Measurements from ENCODE around the gene WDR88.

The WDR88 gene

DNA sequence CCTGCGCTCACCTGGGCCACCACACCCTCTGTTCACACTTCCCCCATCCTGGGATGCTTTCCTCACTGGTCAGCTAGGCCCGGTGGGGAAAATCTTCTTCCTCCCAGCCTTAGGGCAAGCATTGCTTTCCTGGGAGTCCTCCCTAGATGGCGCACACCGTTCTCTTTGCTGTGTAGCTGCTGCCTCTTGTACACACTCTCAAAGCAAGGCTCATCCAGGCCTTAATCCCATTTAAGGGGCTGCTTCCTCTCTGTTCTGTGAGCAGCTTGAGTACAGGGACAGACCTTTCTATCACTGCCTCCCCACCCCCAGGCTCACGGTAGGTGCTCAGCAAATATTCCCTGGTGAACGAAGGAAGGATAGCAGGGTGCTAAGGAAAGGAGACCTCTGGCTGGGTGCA, 82.7 kb downstream of the WDR88 start:
- Histone ChIP-seq H3K27me3 (peaks cover 0 to 29% of the 10 kb centered on the region in 2 donors), H3K27ac (no peak overlapping the region), H3K4me3 (no peak overlapping the region), H3K36me3 (no peaks in the 10 kb centered on the region), H3K9me3 (no peaks in the 10 kb centered on the region), H3K4me1 (no peaks in the 10 kb centered on the region)
- intact Hi-C loops (cut with DNase I; ENCODE audit: low total_unique reads), result no loop called here
- TF ChIP-seq, protein P1, sequence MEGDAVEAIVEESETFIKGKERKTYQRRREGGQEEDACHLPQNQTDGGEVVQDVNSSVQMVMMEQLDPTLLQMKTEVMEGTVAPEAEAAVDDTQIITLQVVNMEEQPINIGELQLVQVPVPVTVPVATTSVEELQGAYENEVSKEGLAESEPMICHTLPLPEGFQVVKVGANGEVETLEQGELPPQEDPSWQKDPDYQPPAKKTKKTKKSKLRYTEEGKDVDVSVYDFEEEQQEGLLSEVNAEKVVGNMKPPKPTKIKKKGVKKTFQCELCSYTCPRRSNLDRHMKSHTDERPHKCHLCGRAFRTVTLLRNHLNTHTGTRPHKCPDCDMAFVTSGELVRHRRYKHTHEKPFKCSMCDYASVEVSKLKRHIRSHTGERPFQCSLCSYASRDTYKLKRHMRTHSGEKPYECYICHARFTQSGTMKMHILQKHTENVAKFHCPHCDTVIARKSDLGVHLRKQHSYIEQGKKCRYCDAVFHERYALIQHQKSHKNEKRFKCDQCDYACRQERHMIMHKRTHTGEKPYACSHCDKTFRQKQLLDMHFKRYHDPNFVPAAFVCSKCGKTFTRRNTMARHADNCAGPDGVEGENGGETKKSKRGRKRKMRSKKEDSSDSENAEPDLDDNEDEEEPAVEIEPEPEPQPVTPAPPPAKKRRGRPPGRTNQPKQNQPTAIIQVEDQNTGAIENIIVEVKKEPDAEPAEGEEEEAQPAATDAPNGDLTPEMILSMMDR (IDR thresholded peaks at IDR 0.05), result no peak
- DNase-seq, result no peak

DNA sequence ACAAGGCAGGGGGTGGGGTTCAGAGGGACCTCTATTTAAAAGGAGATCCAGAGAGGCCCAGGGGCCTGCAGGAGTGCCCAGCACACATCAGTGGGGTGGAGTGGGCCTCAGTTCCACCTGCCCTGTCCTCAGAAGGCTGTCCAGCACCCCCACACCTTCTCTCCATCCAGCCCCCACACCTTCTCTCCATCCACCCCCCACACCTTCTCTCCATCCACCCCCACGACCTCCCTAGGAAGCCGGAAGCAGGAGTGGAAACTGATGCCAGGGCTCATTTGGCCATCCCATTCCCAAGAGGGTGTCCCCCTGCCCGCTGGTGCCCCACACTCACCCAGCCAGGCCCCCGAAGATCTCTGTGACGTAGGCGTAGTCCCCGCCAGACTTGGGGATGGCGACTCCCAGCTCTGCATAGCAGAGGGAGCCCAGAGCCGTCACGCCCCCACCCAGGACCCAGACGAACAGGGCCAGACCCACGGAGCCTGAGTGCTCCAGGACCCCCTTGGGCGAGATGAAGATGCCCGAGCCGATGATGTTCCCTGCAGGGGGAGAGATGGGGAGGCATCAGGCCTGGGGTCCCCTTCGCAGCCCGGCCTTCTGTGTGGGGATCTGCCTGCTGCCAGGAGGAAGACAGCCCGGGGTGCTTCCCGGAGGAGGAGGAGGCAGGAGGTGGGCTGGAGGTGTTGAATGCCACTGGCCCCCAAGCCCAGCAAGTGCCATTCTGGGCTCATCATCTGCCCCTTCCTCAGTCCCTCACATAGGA, 83.7 kb downstream of the WDR88 start:
- H3K27me3 ChIP-seq, result peaks cover 0 to 37% of the 10 kb centered on the region in 2 donors
- no peak overlapping the region for H3K4me3 ChIP-seq
- no peak for DNase-seq
- intact Hi-C loops (cut with DNase I; ENCODE audit: low total_unique reads), result no loop called here
- H3K36me3 ChIP-seq, result no peaks in the 10 kb centered on the region
- H3K27ac ChIP-seq, result no peak overlapping the region
- H3K4me1 ChIP-seq, result no peaks in the 10 kb centered on the region
- no peaks in the 10 kb centered on the region for H3K9me3 ChIP-seq
- TF ChIP-seq, protein P1 (IDR thresholded peaks at IDR 0.05), result no peak

DNA sequence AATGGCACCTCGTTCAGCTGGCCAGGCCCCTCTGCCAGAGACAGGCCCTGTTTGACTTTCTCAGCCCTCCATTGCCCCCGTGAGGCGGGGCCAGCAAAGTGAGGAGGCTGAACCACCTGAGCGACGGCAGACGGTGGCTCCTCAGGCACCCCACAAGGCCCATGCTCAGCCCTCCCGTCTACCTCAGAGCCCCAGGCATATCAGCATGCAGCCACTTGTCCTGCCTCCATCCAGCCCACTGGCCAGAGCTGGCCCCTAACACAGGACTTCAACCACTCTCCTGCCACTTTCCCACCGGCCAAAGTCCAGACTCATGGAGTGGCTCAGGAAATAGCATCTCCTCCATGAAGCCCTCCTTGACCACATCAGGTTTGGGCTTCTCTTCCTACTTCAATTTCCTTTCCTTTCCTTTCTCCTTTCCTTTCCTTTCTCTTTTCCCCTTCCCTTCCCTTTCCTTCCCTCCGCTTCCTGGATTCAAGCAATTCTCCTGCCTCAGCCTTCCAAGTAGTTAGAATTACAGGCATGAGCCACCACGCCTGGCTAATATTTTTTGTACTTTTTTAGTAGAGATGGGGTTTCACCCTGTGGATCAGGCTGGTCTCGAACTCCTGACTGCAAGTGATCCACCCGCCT, 84.4 kb downstream of the WDR88 start:
- no peak for DNase-seq
- no peak overlapping the region for H3K4me3 ChIP-seq

DNA sequence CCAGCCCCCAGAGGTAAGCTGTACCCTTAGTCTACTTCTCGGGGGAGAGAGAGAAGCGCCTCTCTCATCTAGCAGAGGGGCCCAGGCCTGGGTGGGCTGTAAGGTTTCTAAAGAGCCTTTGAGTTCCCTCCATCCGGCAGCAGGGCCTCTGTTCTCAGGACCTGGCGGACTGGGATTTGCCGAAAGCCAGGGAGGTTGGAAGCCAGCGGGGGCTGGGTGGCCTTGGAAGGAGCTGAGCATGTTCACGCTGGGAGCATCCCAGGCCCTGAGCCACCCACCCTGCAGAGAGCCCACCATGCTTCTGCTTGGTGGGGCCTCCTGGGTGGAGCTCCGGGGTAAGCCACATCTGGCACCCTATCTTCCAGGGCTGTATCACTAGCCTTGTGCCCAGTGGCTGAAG, 86.0 kb downstream of the WDR88 start:
- H3K36me3 ChIP-seq, result no peaks in the 10 kb centered on the region
- H3K27ac ChIP-seq, result no peak overlapping the region
- intact Hi-C loops (cut with DNase I; ENCODE audit: low total_unique reads), result no loop called here
- DNase-seq, result no peak
- H3K9me3 ChIP-seq, result no peaks in the 10 kb centered on the region
- TF ChIP-seq, protein P1 (IDR thresholded peaks at IDR 0.05), result no peak
- H3K4me1 ChIP-seq, result no peaks in the 10 kb centered on the region
- peaks cover 0 to 57% of the 10 kb centered on the region in 2 donors for H3K27me3 ChIP-seq
- H3K4me3 ChIP-seq, result no peak overlapping the region

More for the DNA sequence above, 84.4 kb downstream of the WDR88 start:
- no peaks in the 10 kb centered on the region for H3K4me1 ChIP-seq
- intact Hi-C loops (cut with DNase I; ENCODE audit: low total_unique reads), result no loop called here
- H3K9me3 ChIP-seq, result no peaks in the 10 kb centered on the region
- no peak overlapping the region for H3K27ac ChIP-seq
- no peaks in the 10 kb centered on the region for H3K36me3 ChIP-seq
- TF ChIP-seq, protein P1 (IDR thresholded peaks at IDR 0.05), result no peak
- peaks cover 0 to 43% of the 10 kb centered on the region in 2 donors for H3K27me3 ChIP-seq

DNA sequence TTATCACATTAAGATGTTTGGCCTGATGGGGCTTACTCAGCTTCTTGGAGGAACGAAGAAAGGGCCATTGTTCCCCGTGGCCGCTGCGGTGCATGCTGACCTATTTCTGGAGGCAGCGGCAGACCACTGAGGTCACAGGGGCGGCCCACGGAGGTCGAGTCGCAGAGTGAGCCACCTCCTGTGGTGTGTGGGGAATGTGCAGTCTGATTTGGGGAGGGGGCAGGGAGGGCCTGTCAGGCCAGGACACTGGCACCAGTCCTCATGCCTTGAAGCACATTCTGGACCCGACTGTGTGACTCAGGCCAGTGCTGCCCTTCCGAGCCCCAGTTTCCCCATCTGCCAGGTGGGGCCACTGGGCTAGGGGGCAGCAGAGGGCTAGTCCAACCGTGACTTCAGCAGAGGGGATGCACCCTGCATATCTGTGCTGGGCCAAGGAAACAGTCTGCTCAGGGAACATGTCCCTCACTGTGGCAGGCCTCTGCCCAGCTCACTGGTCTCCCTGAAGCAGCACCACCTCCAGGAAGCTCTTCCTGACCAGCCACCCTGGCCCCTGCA, 87.4 kb downstream of the WDR88 start:
- H3K4me1 ChIP-seq, result no peaks in the 10 kb centered on the region
- no peak for DNase-seq
- H3K36me3 ChIP-seq, result no peaks in the 10 kb centered on the region
- intact Hi-C loops (cut with DNase I; ENCODE audit: low total_unique reads), result no loop called here
- TF ChIP-seq, protein P1 (IDR thresholded peaks at IDR 0.05), result no peak
- H3K4me3 ChIP-seq, result no peak overlapping the region
- no peak overlapping the region for H3K27ac ChIP-seq
- peaks cover 0 to 70% of the 10 kb centered on the region in 2 donors for H3K27me3 ChIP-seq
- H3K9me3 ChIP-seq, result no peaks in the 10 kb centered on the region
